ENCODE results near the gene CSMD2.

DNA sequence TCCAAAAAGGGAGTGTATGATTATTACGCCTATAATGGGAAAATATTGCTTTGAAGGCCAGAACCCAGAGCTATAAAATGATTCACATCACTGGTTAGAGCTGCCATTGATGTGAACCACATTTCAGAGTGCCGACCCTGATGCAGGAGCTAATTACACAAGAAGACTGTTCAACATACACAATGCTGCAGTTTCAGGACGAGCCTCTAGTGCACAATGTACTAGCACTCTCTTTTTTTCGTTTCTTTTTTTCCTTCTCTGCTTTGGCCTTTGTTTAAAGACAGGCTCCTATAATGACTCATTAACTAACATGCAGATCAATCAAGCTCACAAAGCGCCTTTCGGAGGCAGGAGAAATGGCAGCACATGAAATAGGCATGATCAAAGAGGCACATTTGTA, 367.2 kb downstream of the CSMD2 start:
- TF ChIP-seq ZNF274 (IDR thresholded peaks at IDR 0.05; ENCODE audit: low read depth, low read length) = no peak
- TF ChIP-seq YY1 (IDR thresholded peaks at IDR 0.05; ENCODE audit: insufficient read depth, insufficient read length) = no peak

Data from NT2/D1 (cell line).